Activated T-cell treated with anti-CD3 and anti-CD28 coated beads for 48 hours (primary cell): ENCODE results near the gene PATE1.

Experiments
- DNase-seq: peaks from one replicate; pipeline ENCODE4 v3.0.0-alpha.2; 2020; ENCODE audit warnings: low read depth

PATE1 gene

DNA sequence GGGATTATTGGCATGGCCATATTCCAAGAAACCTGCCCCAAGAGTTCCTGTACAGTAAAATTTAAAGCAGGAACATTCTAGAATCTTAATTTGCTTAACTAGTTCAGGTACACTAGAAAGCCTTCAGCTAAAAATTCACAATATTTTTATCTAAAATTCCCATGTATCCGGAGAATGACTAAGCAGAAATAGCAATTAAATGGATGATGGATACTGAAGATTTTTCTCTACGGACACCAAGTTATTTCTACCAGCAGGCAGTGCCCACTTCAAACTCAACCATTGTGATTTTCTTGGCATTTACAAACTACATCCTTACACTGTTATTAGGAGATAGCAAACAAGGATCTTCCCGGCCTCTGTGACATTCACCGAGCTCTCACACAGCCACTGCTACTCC is 44.7 kb downstream of the PATE1 start:
- DNase-seq: no peak

DNA sequence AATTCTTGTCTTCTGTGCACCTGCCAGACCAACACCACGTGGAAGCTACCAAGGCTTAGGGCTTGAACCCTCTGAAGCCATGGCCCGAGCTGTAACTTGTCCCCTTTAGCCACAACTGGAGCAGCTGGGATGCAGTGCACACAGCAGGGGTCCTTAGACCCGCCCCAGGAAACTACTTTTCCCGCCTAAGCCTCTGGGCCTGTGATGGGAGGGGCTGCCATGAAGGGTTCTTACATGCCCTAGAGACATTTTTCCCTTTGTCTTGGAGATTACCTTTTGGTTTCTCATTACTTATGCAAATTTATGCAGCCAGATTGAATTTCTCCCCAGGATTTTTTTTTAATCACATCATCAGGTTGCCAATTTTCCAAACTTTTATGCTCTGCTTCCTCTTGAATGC is 51.6 kb downstream of the PATE1 start:
- DNase-seq: no peak
